CD8-positive, alpha-beta memory T cell (primary cell): ENCODE results near the gene ZIC2. TPM values are rescaled to one million over a fixed set of nuclear protein-coding genes. Genes with fewer than 3 reads are reported as not detected.

Experiments used
- CTCF ChIA-PET: fragments of 350-600 bp; sonication (Branson Sonifier 250); formaldehyde crosslinking; loops from one replicate; lab custom pipeline; 2021; ENCODE audit warnings: antibody characterized with exemption; lab: Charles Lee
- POLR2A ChIA-PET: fragments of 350-600 bp; sonication (Branson Sonifier 250); formaldehyde crosslinking; loops from one replicate; lab custom pipeline; 2021; ENCODE audit warnings: antibody characterized with exemption; lab: Charles Lee
- DNase-seq, 5 donors: peaks; one replicate each; pipeline versions ENCODE4 v3.0.0 to v3.0.0-alpha.2; 2020 to 2022; ENCODE audit warnings: mixed read lengths in 1 of 5
- H3K27ac ChIP-seq: one replicate; pipeline ENCODE4 v1.7.0; 2013; ENCODE audit warnings: low read depth, mild to moderate bottlenecking, low read length, moderate library complexity
- H3K27me3 ChIP-seq: 2 replicates; pipeline ENCODE4 v1.7.0; 2013; ENCODE audit warnings: low read length, mild to moderate bottlenecking; ENCODE audit not compliant: insufficient read depth, poor library complexity, severe bottlenecking
- H3K36me3 ChIP-seq: 2 replicates; pipeline ENCODE4 v1.7.0; 2013; ENCODE audit warnings: mild to moderate bottlenecking, low read length, moderate library complexity; ENCODE audit not compliant: insufficient read depth
- H3K4me1 ChIP-seq: 2 replicates; pipeline ENCODE4 v1.7.0; 2013; ENCODE audit warnings: mild to moderate bottlenecking, low read length, moderate library complexity; ENCODE audit not compliant: insufficient read depth
- H3K4me3 ChIP-seq: 2 replicates; pipeline ENCODE4 v1.7.0; 2013; ENCODE audit warnings: mild to moderate bottlenecking, low read length
- H3K9me3 ChIP-seq: 2 replicates; pipeline ENCODE4 v1.7.0; 2013; ENCODE audit warnings: mild to moderate bottlenecking, low read length
- H3K27ac Mint-ChIP-seq, 8 donors: one replicate each; pipeline ENCODE4 v1.8.0; 2020 to 2021; ENCODE audit warnings: mixed read lengths in 8 of 8, mild to moderate bottlenecking in 6 of 8, inconsistent platforms in 3 of 8, moderate library complexity in 3 of 8
- H3K27me3 Mint-ChIP-seq, 2 donors: one replicate each; pipeline ENCODE4 v1.8.0; 2020 to 2021; ENCODE audit warnings: mixed read lengths in 2 of 2, mild to moderate bottlenecking in 1 of 2, moderate library complexity in 1 of 2
- H3K36me3 Mint-ChIP-seq, 3 donors: one replicate each; pipeline ENCODE4 v1.8.0; 2020 to 2021; ENCODE audit warnings: mixed read lengths in 3 of 3, inconsistent platforms in 1 of 3, mild to moderate bottlenecking in 1 of 3
- H3K4me1 Mint-ChIP-seq, 3 donors: one replicate each; pipeline ENCODE4 v1.8.0; 2020 to 2021; ENCODE audit warnings: mixed read lengths in 3 of 3, inconsistent platforms in 1 of 3, mild to moderate bottlenecking in 1 of 3
- H3K4me3 Mint-ChIP-seq, 7 donors: one replicate each; pipeline ENCODE4 v1.8.0; 2020 to 2021; ENCODE audit warnings: mixed read lengths in 7 of 7, mild to moderate bottlenecking in 6 of 7, moderate library complexity in 4 of 7, inconsistent platforms in 2 of 7
- H3K9me3 Mint-ChIP-seq, 5 donors: one replicate each; pipeline ENCODE4 v1.8.0; 2020 to 2022; ENCODE audit warnings: mixed read lengths in 5 of 5, mild to moderate bottlenecking in 3 of 5, moderate library complexity in 2 of 5, inconsistent platforms in 1 of 5
- polyA plus RNA-seq: library from polyadenylated mRNA; unstranded; fragments of 300-500 nt; fragmentation: Illumina TruSeq; gene quantifications from one replicate; pipeline ENCODE4 v1.2.3, GENCODE V29; 2021
- total RNA-seq, 2 experiments: library from RNA; stranded (reverse); gene quantifications; one replicate each; pipeline ENCODE4 v1.2.3, GENCODE V29; 2021

Gene ZIC2
- total and polyA plus RNA-seq, 3 experiments from 2014 or later = not detected

GRCh38 chr13:99972190-99972731 lies 9.3 kb upstream of the ZIC2 start:
- peaks cover 17 to 59% (median 55%) of the 10 kb centered on the region in 5 donors for H3K9me3 Mint-ChIP-seq
- POLR2A ChIA-PET = no interaction called here
- H3K4me1 ChIP-seq = peaks cover 17% of the 10 kb centered on the region
- H3K27me3 ChIP-seq = peaks cover 81% of the 10 kb centered on the region
- H3K4me3 ChIP-seq = no peak overlapping the region
- peaks cover 16% of the 10 kb centered on the region for H3K9me3 ChIP-seq
- DNase-seq = no peak
- CTCF ChIA-PET = no interaction called here
- H3K27ac Mint-ChIP-seq = peak overlapping the region in 4 of 8 donors; percentile 66 to 97 (median 73)
- H3K27me3 Mint-ChIP-seq = peaks cover 74 to 80% of the 10 kb centered on the region in 2 donors
- H3K36me3 Mint-ChIP-seq = peaks cover 0 to 5% (median 2%) of the 10 kb centered on the region in 3 donors
- H3K4me1 Mint-ChIP-seq = peaks cover 24 to 28% (median 24%) of the 10 kb centered on the region in 3 donors
- H3K4me3 Mint-ChIP-seq = peak overlapping the region; percentile 32 to 81 (median 60)
- H3K36me3 ChIP-seq = no peaks in the 10 kb centered on the region
- H3K27ac ChIP-seq = no peak overlapping the region

GRCh38 chr13:99973163-99973807 lies 8.3 kb upstream of the ZIC2 start:
- Histone ChIP-seq H3K9me3 (peaks cover 16% of the 10 kb centered on the region), H3K27me3 (peaks cover 82% of the 10 kb centered on the region), H3K27ac (no peak overlapping the region), H3K4me3 (no peak overlapping the region), H3K4me1 (peaks cover 20% of the 10 kb centered on the region), H3K36me3 (no peaks in the 10 kb centered on the region)
- POLR2A ChIA-PET = interaction anchor here (0.8 kb wide), 1 partner anchor 13 kb away, joined by 3 read pairs; no protein-coding TSS in a partner anchor
- H3K4me3 Mint-ChIP-seq = peak overlapping the region in 5 of 7 donors; percentile 8 to 81 (median 44)
- H3K27me3 Mint-ChIP-seq = peaks cover 77 to 82% of the 10 kb centered on the region in 2 donors
- H3K27ac Mint-ChIP-seq = peak overlapping the region in 4 of 8 donors; percentile 18 to 97 (median 52)
- no peak for DNase-seq
- H3K36me3 Mint-ChIP-seq = peaks cover 0 to 5% (median 2%) of the 10 kb centered on the region in 3 donors
- H3K9me3 Mint-ChIP-seq = peaks cover 17 to 62% (median 50%) of the 10 kb centered on the region in 5 donors
- H3K4me1 Mint-ChIP-seq = peaks cover 17 to 23% (median 17%) of the 10 kb centered on the region in 3 donors
- CTCF ChIA-PET = interaction anchor here (1.5 kb wide), 1 partner anchor 16 kb away, joined by 5 read pairs; no protein-coding TSS in a partner anchor

- peaks cover 0 to 5% (median 2%) of the 10 kb centered on the region in 3 donors for H3K36me3 Mint-ChIP-seq
- H3K27me3 ChIP-seq = peaks cover 83% of the 10 kb centered on the region
- H3K27ac ChIP-seq = no peak overlapping the region
- peaks cover 21% of the 10 kb centered on the region for H3K4me1 ChIP-seq
- ChIA-PET CTCF (interaction anchor here (1.5 kb wide), 2 partner anchors 13 to 16 kb away, joined by 4 to 5 read pairs; no protein-coding TSS in a partner anchor), POLR2A (interaction anchor here (0.8 kb wide), 1 partner anchor 12 kb away, joined by 3 read pairs; no protein-coding TSS in a partner anchor)
- DNase-seq = no peak
- H3K9me3 Mint-ChIP-seq = peaks cover 17 to 64% (median 55%) of the 10 kb centered on the region in 5 donors
- H3K4me1 Mint-ChIP-seq = peaks cover 20 to 28% (median 20%) of the 10 kb centered on the region in 3 donors
- peaks cover 81 to 85% of the 10 kb centered on the region in 2 donors for H3K27me3 Mint-ChIP-seq
- H3K9me3 ChIP-seq = peaks cover 16% of the 10 kb centered on the region
- no peaks in the 10 kb centered on the region for H3K36me3 ChIP-seq
- H3K27ac Mint-ChIP-seq = peak overlapping the region in 3 of 8 donors; percentile 18 to 97 (median 24)
- H3K4me3 Mint-ChIP-seq = peak overlapping the region in 4 of 7 donors; percentile 8 to 81 (median 36)
- no peak overlapping the region for H3K4me3 ChIP-seq
Measured at GRCh38 chr13:99973808-99974185, 7.8 kb upstream of the ZIC2 start.

GRCh38 chr13:99974296-99974938 lies 7.2 kb upstream of the ZIC2 start:
- peaks cover 83% of the 10 kb centered on the region for H3K27me3 ChIP-seq
- H3K27ac ChIP-seq = no peak overlapping the region
- ChIA-PET POLR2A (interaction anchor here (0.8 kb wide), 1 partner anchor 11 kb away, joined by 3 read pairs; no protein-coding TSS in a partner anchor), CTCF (interaction anchor here (0.7 to 1.5 kb wide), 4 partner anchors 9 to 19 kb away, joined by 3 to 5 read pairs (median 4); no protein-coding TSS in a partner anchor)
- H3K4me3 ChIP-seq = no peak overlapping the region
- Mint-ChIP-seq H3K36me3 (peaks cover 0 to 5% (median 2%) of the 10 kb centered on the region in 3 donors), H3K9me3 (peaks cover 17 to 64% (median 53%) of the 10 kb centered on the region in 5 donors), H3K27me3 (peaks cover 81 to 85% of the 10 kb centered on the region in 2 donors), H3K27ac (peak overlapping the region in 3 of 8 donors; percentile 57 to 97 (median 78)), H3K4me3 (peak overlapping the region in 3 of 7 donors; percentile 2 to 81 (median 15)), H3K4me1 (peaks cover 16 to 25% (median 18%) of the 10 kb centered on the region in 3 donors)
- DNase-seq = no peak
- H3K36me3 ChIP-seq = no peaks in the 10 kb centered on the region
- peaks cover 19% of the 10 kb centered on the region for H3K4me1 ChIP-seq
- H3K9me3 ChIP-seq = peaks cover 16% of the 10 kb centered on the region

- ChIA-PET CTCF (interaction anchor here (0.7 to 1.5 kb wide), 4 partner anchors 9 to 19 kb away, joined by 3 to 5 read pairs (median 4); no protein-coding TSS in a partner anchor), POLR2A (no interaction called here)
- Histone ChIP-seq H3K9me3 (peaks cover 16% of the 10 kb centered on the region), H3K27me3 (peaks cover 89% of the 10 kb centered on the region), H3K36me3 (no peaks in the 10 kb centered on the region), H3K4me3 (no peak overlapping the region), H3K27ac (no peak overlapping the region), H3K4me1 (peaks cover 25% of the 10 kb centered on the region)
- Mint-ChIP-seq H3K4me3 (peak overlapping the region in 2 of 7 donors; percentile 11 to 81), H3K4me1 (peaks cover 12 to 23% (median 15%) of the 10 kb centered on the region in 3 donors), H3K36me3 (peaks cover 0 to 5% (median 2%) of the 10 kb centered on the region in 3 donors), H3K9me3 (peaks cover 17 to 61% (median 49%) of the 10 kb centered on the region in 5 donors), H3K27me3 (peaks cover 82 to 83% of the 10 kb centered on the region in 2 donors), H3K27ac (peak overlapping the region in 1 of 8 donors; percentile 97)
- no peak for DNase-seq
Measured at GRCh38 chr13:99974939-99975561, 6.5 kb upstream of the ZIC2 start.

- Mint-ChIP-seq H3K4me1 (peaks cover 10 to 22% (median 13%) of the 10 kb centered on the region in 3 donors), H3K27ac (peak overlapping the region in 3 of 8 donors; percentile 14 to 77 (median 52)), H3K4me3 (peak overlapping the region in 1 of 7 donors; percentile 65), H3K27me3 (peaks cover 81 to 82% of the 10 kb centered on the region in 2 donors), H3K36me3 (peaks cover 0 to 5% (median 2%) of the 10 kb centered on the region in 3 donors), H3K9me3 (peaks cover 17 to 60% (median 48%) of the 10 kb centered on the region in 5 donors)
- DNase-seq = no peak
- Histone ChIP-seq H3K27ac (no peak overlapping the region), H3K27me3 (peaks cover 91% of the 10 kb centered on the region), H3K9me3 (peaks cover 16% of the 10 kb centered on the region), H3K4me1 (peaks cover 28% of the 10 kb centered on the region), H3K36me3 (no peaks in the 10 kb centered on the region), H3K4me3 (no peak overlapping the region)
- CTCF ChIA-PET = interaction anchor here (1.0 kb wide), 1 partner anchor 18 kb away, joined by 3 read pairs; no protein-coding TSS in a partner anchor
- POLR2A ChIA-PET = no interaction called here
Measured at GRCh38 chr13:99975626-99976025, 6.0 kb upstream of the ZIC2 start.

GRCh38 chr13:99976575-99976974 lies 5.0 kb upstream of the ZIC2 start:
- CTCF ChIA-PET = no interaction called here
- Histone ChIP-seq H3K4me1 (peaks cover 25% of the 10 kb centered on the region), H3K27me3 (peaks cover 87% of the 10 kb centered on the region), H3K27ac (no peak overlapping the region), H3K9me3 (peaks cover 16% of the 10 kb centered on the region), H3K4me3 (no peak overlapping the region), H3K36me3 (no peaks in the 10 kb centered on the region)
- Mint-ChIP-seq H3K27ac (peak overlapping the region in 2 of 8 donors; percentile 35 to 77), H3K27me3 (peaks cover 78 to 80% of the 10 kb centered on the region in 2 donors), H3K4me1 (peaks cover 10 to 19% (median 12%) of the 10 kb centered on the region in 3 donors), H3K36me3 (peaks cover 0 to 5% (median 2%) of the 10 kb centered on the region in 3 donors), H3K4me3 (peak overlapping the region in 1 of 7 donors; percentile 65), H3K9me3 (peaks cover 17 to 60% (median 48%) of the 10 kb centered on the region in 5 donors)
- no peak for DNase-seq
- POLR2A ChIA-PET = no interaction called here
